ENCODE results near the gene MAP3K6. TPM values are rescaled to one million over a fixed set of nuclear protein-coding genes. Genes with fewer than 3 reads are reported as not detected.

Gene MAP3K6
- total RNA-seq, 1 experiment from 2014 or later, result 15.2 TPM

DNA sequence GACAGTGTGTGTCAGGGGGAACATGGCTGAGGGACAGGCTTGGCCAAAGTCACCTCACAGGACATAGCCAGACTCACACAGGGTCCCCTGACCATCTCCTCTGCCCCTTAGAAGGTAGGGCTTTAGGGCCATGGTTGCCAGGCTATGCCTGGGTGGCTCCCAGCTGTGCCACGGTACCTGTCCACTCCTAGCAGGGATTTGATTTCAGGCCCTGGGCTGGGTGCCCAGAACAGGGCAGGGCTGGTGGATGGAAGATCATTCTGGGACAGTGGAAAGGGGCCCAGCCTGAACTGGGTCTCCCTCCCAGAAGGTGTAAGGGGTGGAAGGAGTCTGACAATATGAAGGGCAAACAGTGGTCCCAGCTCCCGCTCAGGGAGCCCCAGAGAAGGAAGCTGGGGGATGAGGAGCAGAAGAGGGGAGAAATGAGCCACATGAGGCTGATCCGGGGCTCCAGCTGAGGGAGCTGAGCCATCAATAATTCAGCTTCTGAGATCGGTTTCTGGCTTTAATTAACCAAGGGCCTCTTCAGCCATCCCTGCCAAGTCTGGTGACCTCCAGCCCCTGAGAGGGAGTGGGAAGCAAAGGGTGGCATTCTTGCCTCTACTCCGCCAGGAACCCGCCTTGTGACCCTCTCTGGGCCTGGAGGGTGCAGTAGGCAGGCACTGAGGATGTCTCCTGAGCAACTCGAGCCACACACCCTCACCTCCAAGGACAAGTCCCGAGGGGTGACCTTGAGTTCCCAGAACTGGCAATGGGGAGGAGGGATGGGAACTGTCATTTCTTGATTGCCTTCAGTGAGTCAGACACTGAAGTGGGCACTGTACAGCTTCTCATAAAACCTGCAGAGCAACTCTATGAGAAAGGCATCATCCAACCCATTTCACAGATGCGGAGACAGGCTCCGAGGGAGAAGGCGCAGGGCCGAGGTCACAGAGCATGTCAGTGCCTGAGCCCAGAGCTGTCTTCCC, 14.3 kb upstream of the MAP3K6 start:
- in situ Hi-C loops (cut with HindIII; ENCODE audit: low pct_unique_long_range_greater_than_20kb, low sequenced_read_pairs), result no loop called here
- no peak for DNase-seq (ENCODE audit: low read depth)

DNA sequence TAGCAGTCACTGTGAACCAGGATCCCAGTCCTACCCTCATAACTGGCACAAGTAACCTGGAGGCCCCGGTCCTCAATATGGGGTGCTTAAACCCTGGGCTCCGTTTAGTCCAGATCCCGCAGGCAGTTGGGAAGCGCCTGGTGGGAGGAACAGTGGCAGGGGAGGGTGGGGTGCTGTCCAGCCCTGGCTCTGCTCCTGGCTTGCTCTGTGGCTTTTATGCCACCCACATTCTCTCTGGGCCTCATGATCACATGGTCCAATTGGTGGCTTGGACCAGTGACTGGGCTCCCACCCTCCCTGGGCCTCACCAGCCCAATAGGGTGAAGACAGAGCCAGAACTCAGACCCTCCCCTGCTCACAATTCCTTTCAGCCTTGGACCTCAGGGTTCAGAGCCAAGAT, 13.5 kb upstream of the MAP3K6 start:
- no peak for DNase-seq (ENCODE audit: low read depth)
- in situ Hi-C loops (cut with HindIII; ENCODE audit: low pct_unique_long_range_greater_than_20kb, low sequenced_read_pairs), result no loop called here

DNA sequence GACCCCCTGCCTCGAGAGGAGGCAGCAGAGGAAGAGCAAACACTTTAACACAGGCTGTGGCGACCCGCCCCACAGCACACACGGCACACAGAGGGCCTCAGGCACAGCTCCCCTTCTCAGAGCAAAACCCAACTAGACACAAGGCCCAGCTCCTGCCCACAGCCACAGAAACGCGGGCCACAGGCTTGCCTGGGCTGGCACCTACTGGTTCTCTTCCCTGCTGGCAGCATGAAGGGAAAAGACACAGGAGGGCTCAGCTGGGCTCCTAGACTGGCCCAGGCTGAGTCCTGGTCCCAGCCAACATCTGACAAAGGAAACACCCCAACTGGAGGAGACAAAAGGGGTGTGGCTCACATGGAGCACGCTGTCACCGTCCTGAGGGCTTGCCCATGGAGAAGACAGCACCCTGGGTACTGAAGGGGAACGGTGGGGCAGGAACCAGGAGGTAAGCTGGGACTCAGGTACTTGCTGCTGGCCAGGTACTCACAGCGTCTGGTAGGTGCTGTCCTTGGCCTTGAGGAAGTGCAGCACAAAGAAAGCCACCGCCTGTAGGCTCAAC, 12.9 kb upstream of the MAP3K6 start:
- DNase-seq (ENCODE audit: low read depth), result no peak
- in situ Hi-C loops (cut with HindIII; ENCODE audit: low pct_unique_long_range_greater_than_20kb, low sequenced_read_pairs), result no loop called here

DNA sequence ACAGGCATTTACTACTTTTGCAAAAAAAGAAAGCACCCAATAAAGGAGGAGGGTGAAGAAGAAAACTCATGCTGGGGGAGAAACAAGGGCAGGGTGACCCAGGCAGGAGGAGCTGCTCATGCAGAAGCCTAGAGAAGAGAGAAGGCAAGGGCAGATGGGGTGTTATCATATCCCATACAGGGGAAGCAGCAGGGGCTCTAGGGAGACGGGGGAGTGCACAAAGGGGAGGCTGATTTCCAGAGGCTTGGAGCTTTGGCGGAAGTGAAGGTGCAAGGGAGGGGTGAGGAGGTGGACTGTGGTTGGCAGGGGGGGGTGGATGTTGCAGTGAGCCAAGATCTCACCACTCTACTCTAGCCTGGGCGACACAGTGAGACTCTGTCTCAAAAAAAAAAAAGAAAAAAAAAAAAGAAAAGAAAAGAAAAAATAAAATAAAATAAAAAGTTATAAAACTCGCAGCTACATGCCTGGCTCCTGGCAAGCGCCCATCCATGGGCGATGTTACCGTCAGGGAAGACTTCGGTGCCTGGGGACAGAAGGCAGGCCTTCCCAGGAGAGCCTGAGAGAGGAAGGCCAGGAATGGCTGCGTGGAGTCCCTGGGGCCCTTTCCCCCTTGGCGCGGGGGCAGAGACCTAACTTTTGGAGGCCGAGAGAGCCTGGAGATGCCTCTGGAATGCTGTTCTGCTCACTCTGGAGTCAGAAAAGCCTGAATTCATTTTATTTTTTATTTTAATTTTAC, 11.2 kb upstream of the MAP3K6 start:
- no peak for DNase-seq (ENCODE audit: low read depth)
- in situ Hi-C loops (cut with HindIII; ENCODE audit: low pct_unique_long_range_greater_than_20kb, low sequenced_read_pairs), result no loop called here

DNA sequence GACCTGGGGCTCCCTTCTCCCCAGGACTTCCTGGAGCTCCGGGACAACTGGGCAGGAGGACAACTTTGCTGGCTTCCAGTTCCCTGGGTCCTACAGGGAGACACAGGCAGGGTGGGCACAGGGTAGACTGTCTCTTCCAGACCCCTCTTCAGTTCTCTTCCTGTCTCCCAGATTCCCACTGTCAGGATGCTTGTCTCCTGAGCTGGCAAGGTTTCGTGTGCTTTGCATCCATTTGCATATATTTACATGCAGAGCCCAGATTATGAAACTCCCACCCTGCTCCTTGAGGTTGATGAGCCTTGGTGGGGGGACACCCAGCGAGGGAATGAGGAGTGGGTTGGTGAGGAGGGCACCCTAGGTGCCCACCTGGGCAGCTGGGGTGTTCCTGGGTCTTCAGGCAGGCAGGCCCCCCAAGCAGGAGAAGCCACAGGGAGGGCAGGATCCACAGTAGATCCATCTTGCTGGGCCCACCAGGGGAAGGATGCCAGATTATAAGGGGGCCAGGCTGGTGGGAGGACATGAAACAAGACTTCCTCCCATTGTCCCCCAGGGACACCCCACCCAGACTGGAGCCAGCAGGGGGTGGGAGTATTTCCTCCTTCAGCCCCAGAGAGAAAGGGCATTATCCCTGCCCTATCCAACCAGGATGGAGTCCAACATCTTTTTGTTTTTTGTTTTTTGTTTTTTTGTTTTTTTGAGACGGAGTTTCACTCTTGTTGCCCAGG, 7.8 kb upstream of the MAP3K6 start, which contains the start of gene FCN3:
TSS of gene FCN3 (minus strand) at position 463 of the 725 bp plus-strand sequence. CDS start at position 457, 6 bp downstream.
- DNase-seq (ENCODE audit: low read depth), result no peak
- in situ Hi-C loops (cut with HindIII; ENCODE audit: low pct_unique_long_range_greater_than_20kb, low sequenced_read_pairs), result no loop called here

DNA sequence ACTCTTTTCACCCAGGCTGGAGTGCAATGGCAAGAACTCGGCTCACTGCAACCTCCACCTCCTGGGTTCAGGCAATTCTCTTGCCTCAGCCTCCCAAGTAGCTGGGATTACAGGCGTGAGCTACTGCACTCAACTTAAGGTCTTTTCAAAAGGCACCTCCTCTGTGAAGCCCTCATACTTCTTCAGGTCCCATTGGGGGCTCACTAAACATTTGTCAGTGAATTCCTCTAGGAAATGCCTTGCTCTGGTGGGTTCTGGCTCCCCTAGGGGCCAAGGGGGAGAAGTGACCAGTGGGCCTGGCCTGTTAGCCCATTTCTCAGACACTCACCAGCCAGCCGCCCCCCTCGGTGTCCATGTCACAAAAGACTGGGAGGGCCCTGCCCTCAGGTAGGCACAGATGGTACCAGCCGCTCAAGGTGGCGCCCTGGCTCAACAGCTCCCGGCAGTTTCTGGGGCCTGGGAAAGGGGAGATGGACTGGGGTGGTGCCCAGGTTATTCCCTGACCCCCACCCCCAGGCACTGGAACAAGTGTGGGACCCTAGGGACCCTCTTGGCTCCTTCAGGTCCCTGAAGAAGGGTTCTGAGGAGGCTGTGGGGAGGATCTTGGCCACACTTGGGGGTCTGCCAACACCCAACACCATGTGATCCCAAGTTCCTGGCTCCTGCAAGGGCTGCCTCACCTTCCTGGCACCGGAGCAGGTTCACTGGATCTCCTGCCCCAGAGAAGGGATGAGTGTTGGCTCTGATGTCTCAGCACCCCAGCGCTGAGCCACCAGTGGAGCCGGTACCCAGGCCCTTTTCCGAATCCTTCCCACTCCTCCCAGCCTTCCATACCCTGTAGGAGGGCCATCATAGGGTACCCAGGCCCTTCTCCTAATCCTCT, 6.3 kb upstream of the MAP3K6 start:
- no peak for DNase-seq (ENCODE audit: low read depth)
- in situ Hi-C loops (cut with HindIII; ENCODE audit: low pct_unique_long_range_greater_than_20kb, low sequenced_read_pairs), result no loop called here

DNA sequence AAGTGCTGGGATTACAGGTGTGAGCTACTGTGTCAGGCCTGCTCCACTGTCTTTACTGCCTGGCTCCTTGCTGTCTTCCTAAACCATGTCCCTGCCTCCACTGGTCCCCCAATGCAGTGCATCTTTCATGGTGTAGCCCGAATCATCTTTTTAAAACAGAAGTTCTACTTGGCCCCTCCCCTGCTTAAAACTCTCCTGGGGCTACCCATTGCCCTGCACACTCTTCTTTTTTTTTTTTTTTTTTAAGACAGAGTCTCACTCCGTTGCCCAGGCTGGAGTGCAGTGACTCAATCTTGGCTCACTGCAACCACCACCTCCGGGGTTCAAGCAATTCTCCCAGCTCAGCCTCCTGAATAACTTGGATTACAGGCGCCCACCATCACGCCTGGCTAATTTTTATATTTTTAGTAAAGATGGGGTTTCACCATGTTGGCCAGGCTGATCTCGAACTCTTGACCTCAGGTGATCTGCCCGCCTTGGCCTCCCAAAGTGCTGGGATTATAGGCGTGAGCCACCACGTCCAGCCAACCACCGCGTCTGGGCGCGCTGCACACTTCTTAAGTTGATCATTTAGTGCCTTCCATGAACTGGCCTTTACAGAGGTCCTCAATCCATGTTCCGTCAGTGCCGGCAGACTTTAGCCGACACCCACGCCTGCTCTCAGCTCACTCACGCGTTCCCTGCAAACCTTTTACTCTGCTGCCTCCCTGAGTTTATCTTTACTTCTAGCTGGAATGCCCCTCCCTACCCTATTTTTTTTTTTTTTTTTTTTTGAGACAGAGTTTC, 5.5 kb upstream of the MAP3K6 start:
- peak; percentile 69 for DNase-seq (ENCODE audit: low read depth)
- in situ Hi-C loops (cut with HindIII; ENCODE audit: low pct_unique_long_range_greater_than_20kb, low sequenced_read_pairs), result no loop called here

DNA sequence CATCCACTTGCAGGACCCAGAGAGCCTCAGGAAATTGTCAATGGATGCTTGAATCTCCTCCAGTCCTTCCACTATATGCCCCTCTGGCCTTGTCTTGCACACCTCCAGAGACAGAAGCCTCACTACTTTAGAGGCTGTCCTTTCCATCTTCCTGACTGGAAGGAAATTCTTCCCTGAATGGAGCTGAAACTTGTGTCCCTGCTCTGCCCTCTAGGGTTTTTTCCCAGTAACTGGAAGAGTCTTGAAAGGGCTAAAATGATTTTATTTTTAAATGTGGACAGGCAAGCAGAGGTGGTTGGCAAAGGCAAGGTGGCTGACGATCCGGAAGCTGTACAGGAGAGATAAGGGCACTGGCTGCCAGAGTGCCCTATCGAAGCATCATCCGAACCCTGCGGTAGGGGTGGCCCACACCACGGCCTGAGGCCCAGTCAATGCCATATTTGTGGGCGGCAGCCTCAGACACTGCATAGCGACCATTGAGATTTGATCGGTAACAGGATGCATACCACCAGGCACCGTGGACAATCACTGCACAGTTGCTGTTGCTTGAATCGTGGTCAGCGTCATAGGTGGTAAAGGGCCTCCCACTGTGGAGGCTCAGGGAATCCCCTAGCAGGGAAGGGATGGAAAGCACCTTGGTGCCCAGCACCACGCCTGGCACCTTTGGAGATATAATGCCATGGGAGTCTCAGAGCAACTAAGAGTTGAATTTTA, 2.3 kb upstream of the MAP3K6 start:
- in situ Hi-C loops (cut with HindIII; ENCODE audit: low pct_unique_long_range_greater_than_20kb, low sequenced_read_pairs), result no loop called here
- DNase-seq (ENCODE audit: low read depth), result no peak

DNA sequence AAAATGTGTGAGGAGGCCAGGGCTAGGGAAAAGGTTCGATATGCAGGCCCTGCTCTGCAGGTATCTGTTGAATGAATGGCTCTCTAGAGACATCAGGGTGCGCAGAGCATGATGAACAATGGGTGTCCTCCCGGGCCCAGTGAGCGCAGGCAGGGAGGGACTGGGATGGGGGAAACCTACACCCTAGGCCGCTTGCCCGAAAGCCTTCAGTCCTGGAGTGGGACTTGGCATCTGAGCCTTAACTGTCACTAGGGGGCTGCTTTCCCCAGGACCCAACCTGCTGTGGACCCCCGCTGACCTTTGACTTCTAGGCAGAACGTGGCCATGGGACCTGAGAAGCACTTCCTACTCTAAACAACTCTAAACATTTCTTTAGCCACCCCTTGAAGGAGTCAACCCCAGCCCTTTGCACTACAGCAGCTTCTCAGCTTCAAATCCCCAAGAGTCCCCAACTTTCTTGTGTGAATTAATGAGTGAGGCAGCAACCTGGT, 444 bp upstream of the MAP3K6 start:
- no peak for DNase-seq (ENCODE audit: low read depth)
- in situ Hi-C loops (cut with HindIII; ENCODE audit: low pct_unique_long_range_greater_than_20kb, low sequenced_read_pairs), result no loop called here

DNA sequence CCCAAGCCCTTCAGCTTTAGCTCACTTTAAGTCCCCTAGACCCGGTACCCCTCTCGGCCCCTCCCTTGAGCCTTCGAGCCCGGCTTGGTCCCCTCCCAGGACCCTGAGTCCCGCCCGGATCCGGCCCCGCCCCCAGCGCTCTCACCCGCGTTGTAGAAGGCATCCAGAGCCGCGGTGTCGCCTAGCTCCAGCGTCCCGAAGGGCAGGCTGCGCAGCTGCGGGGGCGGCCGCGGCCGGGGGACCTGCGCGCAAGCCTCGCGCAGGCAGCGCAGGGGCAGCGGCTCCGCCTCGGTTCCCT, 699 bp downstream of the MAP3K6 start:
- DNase-seq (ENCODE audit: low read depth), result peak; percentile 84

DNA sequence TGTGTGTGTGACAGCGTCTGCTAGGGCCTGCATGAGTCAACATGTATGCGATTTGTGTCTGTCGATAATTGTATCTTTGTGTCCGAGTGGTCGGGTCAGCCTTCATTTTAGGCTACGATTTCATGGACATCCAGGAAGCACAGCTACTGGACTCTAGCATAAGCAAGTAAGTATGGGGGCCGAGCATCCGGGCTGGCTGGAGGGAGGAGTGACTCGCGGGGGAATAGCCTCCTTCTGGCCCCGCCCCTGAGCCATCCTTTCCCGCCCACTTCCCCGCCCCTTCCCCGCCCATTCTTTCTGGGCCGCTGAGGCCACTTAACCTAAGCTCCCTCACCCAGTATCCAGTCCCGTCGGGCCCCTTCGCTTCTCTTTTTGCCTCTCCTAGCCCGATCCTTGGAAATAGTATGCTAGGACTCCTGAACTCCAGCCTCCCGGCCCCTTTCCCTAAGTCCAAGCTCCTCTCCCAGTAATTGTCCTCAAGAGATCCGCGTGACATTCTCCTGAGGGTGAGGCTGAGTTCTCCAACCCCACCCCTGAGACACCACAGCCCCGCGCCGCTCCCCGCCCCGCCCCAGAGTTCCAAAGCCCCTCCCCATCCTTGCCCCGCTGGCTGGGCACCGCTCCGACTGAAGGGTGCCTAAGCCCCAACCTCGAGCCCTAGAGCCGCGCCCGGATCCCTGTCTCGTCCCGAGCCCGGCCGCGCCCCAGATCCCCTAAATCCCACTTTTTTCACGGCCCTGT, 1.2 kb downstream of the MAP3K6 start:
- in situ Hi-C loops (cut with HindIII; ENCODE audit: low pct_unique_long_range_greater_than_20kb, low sequenced_read_pairs), result no loop called here
- DNase-seq (ENCODE audit: low read depth), result peak; percentile 89

More for the DNA sequence above, 699 bp downstream of the MAP3K6 start:
- in situ Hi-C loops (cut with HindIII; ENCODE audit: low pct_unique_long_range_greater_than_20kb, low sequenced_read_pairs), result no loop called here

DNA sequence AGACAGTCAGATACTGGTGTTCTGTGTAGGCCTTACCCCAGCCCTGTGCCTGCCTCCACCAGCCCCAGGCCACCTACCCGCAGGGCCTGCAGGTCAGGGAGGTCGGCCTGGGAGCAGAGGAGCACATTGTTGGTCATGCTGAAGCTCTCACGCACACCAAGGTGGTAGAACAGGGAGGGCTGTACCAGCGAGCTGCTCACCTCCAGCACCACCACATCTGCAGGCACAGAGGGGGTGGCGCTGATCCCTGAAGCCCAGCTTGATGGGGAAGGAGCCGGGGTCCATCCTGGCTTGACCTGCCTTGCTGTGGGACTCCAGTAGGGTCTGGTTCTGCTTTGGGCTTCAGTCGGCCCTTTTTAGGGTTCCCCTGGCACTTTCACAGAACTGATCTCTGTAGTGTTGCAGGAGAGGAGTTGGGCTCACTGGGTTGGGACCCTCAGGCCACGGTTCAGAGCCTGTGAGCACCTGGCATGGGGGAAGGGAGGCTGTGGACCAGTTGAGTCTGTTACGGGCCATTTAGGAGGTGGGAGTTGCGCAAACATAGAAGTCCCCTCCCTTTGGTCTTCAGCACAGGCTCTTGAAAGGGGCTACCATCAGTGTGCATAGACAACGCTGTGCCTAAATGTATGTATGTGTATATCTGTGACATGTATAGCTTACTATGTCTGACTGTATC, 1.9 kb downstream of the MAP3K6 start:
- in situ Hi-C loops (cut with HindIII; ENCODE audit: low pct_unique_long_range_greater_than_20kb, low sequenced_read_pairs), result no loop called here
- DNase-seq (ENCODE audit: low read depth), result no peak

DNA sequence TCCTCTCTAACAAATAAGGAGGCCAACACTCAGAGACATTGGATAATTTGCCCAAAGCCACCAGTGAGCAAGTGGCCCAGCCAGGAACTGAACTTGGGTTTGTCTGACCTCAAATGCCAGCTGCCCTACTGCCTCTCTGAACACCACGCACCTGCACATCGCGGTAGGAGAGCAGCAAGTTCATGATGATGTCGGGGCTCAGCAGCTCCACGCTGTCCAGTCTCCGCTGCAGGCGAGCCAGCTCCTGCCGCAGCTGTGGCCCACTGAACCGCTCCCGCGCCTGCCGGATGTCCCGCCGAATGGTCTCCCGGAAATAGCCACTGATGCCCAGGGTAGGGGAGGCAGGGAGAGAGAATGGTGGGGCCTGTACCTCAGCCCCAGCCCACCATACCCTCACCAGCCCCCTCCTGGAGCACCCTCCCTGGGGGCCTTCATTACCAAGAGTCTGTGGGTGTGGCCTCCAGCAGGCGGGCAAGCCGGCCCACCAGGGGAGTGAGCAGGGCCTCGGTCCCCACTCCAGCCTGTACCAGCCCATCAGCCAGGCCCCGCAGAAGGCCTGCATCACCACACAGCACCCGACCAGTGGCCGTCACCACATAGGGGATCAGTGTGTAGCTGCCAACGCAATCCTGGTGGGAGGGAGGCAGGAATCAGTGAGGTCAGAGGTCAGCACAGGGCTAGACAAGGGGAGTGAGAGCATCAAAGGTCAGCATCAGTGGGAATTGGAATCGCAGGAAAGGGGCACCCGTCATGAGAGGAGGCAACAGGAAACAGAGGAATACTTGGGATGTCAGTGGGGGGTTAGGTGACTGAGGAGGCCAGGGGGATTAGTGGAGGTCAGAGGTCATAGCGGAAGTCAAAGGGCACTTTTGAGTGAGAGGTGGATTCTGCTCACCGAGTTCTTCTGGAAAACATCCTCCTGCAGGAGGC, 2.7 kb downstream of the MAP3K6 start:
- in situ Hi-C loops (cut with HindIII; ENCODE audit: low pct_unique_long_range_greater_than_20kb, low sequenced_read_pairs), result no loop called here
- DNase-seq (ENCODE audit: low read depth), result no peak

DNA sequence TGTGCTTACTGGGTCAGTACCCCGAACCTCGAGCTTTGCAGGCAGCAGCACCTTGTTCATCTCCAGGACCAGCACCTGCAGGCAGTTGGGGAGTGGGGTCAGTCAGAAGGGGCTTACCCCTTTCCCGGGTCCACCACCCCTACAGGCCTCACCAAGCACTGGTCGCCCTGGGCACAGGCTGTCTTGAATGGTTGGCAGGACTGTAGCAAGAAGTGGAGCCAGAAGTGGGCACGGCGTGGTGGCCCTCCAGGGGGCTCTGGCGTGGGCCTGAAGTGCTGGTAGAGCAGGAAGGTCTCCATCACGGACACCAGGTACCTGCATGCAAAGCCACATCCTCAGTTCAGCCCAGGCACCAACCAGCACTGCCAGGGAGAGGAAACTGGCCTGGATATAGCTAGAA, 5.2 kb downstream of the MAP3K6 start:
- in situ Hi-C loops (cut with HindIII; ENCODE audit: low pct_unique_long_range_greater_than_20kb, low sequenced_read_pairs), result no loop called here
- no peak for DNase-seq (ENCODE audit: low read depth)

Data from Caki2 (cell line).